ENCODE measurements around the gene CHI3L2. TPM values are rescaled to one million over a fixed set of nuclear protein-coding genes. Genes with fewer than 3 reads are reported as not detected.

CHI3L2 gene
- total and polyA plus RNA-seq, 4 donors, result 30.1 to 298 (median 141) TPM

GRCh38 chr1:111223126-111223685 is 4.3 kb upstream of the CHI3L2 start:
- Histone ChIP-seq H3K4me1 (ENCODE audit: control insufficient read depth in 5 of 5, insufficient read depth in 5 of 5, low read length in 5 of 5) (peaks cover 0 to 7% (median 0%) of the 10 kb centered on the region in 5 donors), H3K27ac (ENCODE audit: low read depth in 1 of 2, low read length in 1 of 2) (no peak overlapping the region), H3K27me3 (ENCODE audit: control insufficient read depth in 3 of 3, insufficient read depth in 3 of 3, low read length in 2 of 3) (no peaks in the 10 kb centered on the region), H3K36me3 (ENCODE audit: control insufficient read depth in 4 of 4, insufficient read depth in 4 of 4, low read length in 4 of 4) (no peaks in the 10 kb centered on the region), H3K9me3 (ENCODE audit: control insufficient read depth in 4 of 4, insufficient read depth in 3 of 4, low read length in 3 of 4) (no peaks in the 10 kb centered on the region), H3K9ac (ENCODE audit: insufficient read depth in 1 of 2, low read length in 2 of 2) (no peak overlapping the region), H3K4me3 (no peak overlapping the region)
- no peak for DNase-seq
- 85 to 87% methylated on average over 6 of the region's 6 CpGs for WGBS, 2 donors
- TF ChIP-seq CTCF (IDR thresholded peaks at IDR 0.05; ENCODE audit: control extremely low read depth, extremely low read depth), result no peak
- no peak for ATAC-seq (ENCODE audit: insufficient read depth, low FRiP score)

- DNase-seq (no peak), ATAC-seq (ENCODE audit: insufficient read depth, low FRiP score) (no peak)
- no peak overlapping the region for H3K9ac ChIP-seq (ENCODE audit: insufficient read depth in 1 of 2, low read length in 2 of 2)
- H3K4me1 ChIP-seq (ENCODE audit: control insufficient read depth in 5 of 5, insufficient read depth in 5 of 5, low read length in 5 of 5), result peaks cover 0 to 8% (median 0%) of the 10 kb centered on the region in 5 donors
- no peak overlapping the region for H3K27ac ChIP-seq (ENCODE audit: low read depth in 1 of 2, low read length in 1 of 2)
- H3K4me3 ChIP-seq, result no peak overlapping the region
- H3K27me3 ChIP-seq (ENCODE audit: control insufficient read depth in 3 of 3, insufficient read depth in 3 of 3, low read length in 2 of 3), result no peaks in the 10 kb centered on the region
- no peaks in the 10 kb centered on the region for H3K9me3 ChIP-seq (ENCODE audit: control insufficient read depth in 4 of 4, insufficient read depth in 3 of 4, low read length in 3 of 4)
- no peak for TF ChIP-seq CTCF (IDR thresholded peaks at IDR 0.05; ENCODE audit: control extremely low read depth, extremely low read depth)
- no peaks in the 10 kb centered on the region for H3K36me3 ChIP-seq (ENCODE audit: control insufficient read depth in 4 of 4, insufficient read depth in 4 of 4, low read length in 4 of 4)
These were observed 2.4 kb upstream of the CHI3L2 start for GRCh38 chr1:111225091-111225490.

- WGBS, 2 donors, result 59 to 67% methylated on average over 6 of the region's 6 CpGs
- Histone ChIP-seq H3K27ac (ENCODE audit: low read depth in 1 of 2, low read length in 1 of 2) (no peak overlapping the region), H3K27me3 (ENCODE audit: control insufficient read depth in 3 of 3, insufficient read depth in 3 of 3, low read length in 2 of 3) (no peaks in the 10 kb centered on the region), H3K4me3 (no peak overlapping the region), H3K36me3 (ENCODE audit: control insufficient read depth in 4 of 4, insufficient read depth in 4 of 4, low read length in 4 of 4) (no peaks in the 10 kb centered on the region), H3K9me3 (ENCODE audit: control insufficient read depth in 4 of 4, insufficient read depth in 3 of 4, low read length in 3 of 4) (no peaks in the 10 kb centered on the region), H3K4me1 (ENCODE audit: control insufficient read depth in 5 of 5, insufficient read depth in 5 of 5, low read length in 5 of 5) (peaks cover 0 to 8% (median 0%) of the 10 kb centered on the region in 5 donors), H3K9ac (ENCODE audit: insufficient read depth in 1 of 2, low read length in 2 of 2) (no peak overlapping the region)
- no peak for TF ChIP-seq CTCF (IDR thresholded peaks at IDR 0.05; ENCODE audit: control extremely low read depth, extremely low read depth)
- peak in 2 of 3 donors; percentile 33 to 43 for DNase-seq
- no peak for ATAC-seq (ENCODE audit: insufficient read depth, low FRiP score)
These were observed 1.7 kb upstream of the CHI3L2 start for GRCh38 chr1:111225717-111226400.
